ENCODE measurements around the gene STAM.

The STAM gene

GRCh38 chr10:17736223-17736622, 92.3 kb downstream of the STAM start:
- no peak for TF ChIP-seq POLR2A (IDR thresholded peaks at IDR 0.05; ENCODE audit: low read depth, low read length)
- DNase-seq (ENCODE audit: insufficient read length, low spot score) = no peak
- FAIRE-seq = no peak

- FAIRE-seq (peak; percentile 6), DNase-seq (ENCODE audit: insufficient read length, low spot score) (no peak)
- TF ChIP-seq POLR2A (IDR thresholded peaks at IDR 0.05; ENCODE audit: low read depth, low read length) = no peak
These were observed 93.3 kb downstream of the STAM start for GRCh38 chr10:17737027-17737965.

- FAIRE-seq (no peak), DNase-seq (ENCODE audit: insufficient read length, low spot score) (no peak)
- TF ChIP-seq POLR2A (IDR thresholded peaks at IDR 0.05; ENCODE audit: low read depth, low read length) = no peak
These were observed 96.7 kb downstream of the STAM start for GRCh38 chr10:17740668-17741067.

GRCh38 chr10:17742918-17743317, 99.0 kb downstream of the STAM start:
- DNase-seq (ENCODE audit: insufficient read length, low spot score) (no peak), FAIRE-seq (peak; percentile 23)
- no peak for TF ChIP-seq POLR2A (IDR thresholded peaks at IDR 0.05; ENCODE audit: low read depth, low read length)

- FAIRE-seq (no peak), DNase-seq (ENCODE audit: insufficient read length, low spot score) (no peak)
- TF ChIP-seq POLR2A (IDR thresholded peaks at IDR 0.05; ENCODE audit: low read depth, low read length) = no peak
These were observed 99.5 kb downstream of the STAM start for GRCh38 chr10:17743437-17743836.

- DNase-seq (ENCODE audit: insufficient read length, low spot score) (no peak), FAIRE-seq (no peak)
- TF ChIP-seq POLR2A (IDR thresholded peaks at IDR 0.05; ENCODE audit: low read depth, low read length) = no peak
These were observed 100.5 kb downstream of the STAM start for GRCh38 chr10:17744341-17744861.

GRCh38 chr10:17747883-17748550, 104.1 kb downstream of the STAM start:
- no peak for TF ChIP-seq POLR2A (IDR thresholded peaks at IDR 0.05; ENCODE audit: low read depth, low read length)
- no peak for FAIRE-seq

GRCh38 chr10:17749890-17750289, 105.9 kb downstream of the STAM start:
- no peak for TF ChIP-seq POLR2A (IDR thresholded peaks at IDR 0.05; ENCODE audit: low read depth, low read length)
- FAIRE-seq = no peak
- no peak for DNase-seq (ENCODE audit: insufficient read length, low spot score)

More at GRCh38 chr10:17747883-17748550, 104.1 kb downstream of the STAM start:
- DNase-seq (ENCODE audit: insufficient read length, low spot score) = no peak

- TF ChIP-seq POLR2A (IDR thresholded peaks at IDR 0.05; ENCODE audit: low read depth, low read length) = no peak
- DNase-seq (ENCODE audit: insufficient read length, low spot score) (no peak), FAIRE-seq (no peak)
These were observed 108.0 kb downstream of the STAM start, which contains the start of gene TMEM236 for GRCh38 chr10:17751781-17752445. TSS of gene TMEM236 (plus strand) at chr10:17752201. CDS start at chr10:17752296, 95 bp downstream.

- peak; percentile 14 for DNase-seq (ENCODE audit: insufficient read length, low spot score)
- TF ChIP-seq POLR2A (IDR thresholded peaks at IDR 0.05; ENCODE audit: low read depth, low read length) = no peak
- peak; percentile 80 for FAIRE-seq
These were observed 112.7 kb downstream of the STAM start for GRCh38 chr10:17756557-17757217.

- no peak for TF ChIP-seq POLR2A (IDR thresholded peaks at IDR 0.05; ENCODE audit: low read depth, low read length)
- peak; percentile 6 for FAIRE-seq
These were observed 114.2 kb downstream of the STAM start for GRCh38 chr10:17758200-17758599.

GRCh38 chr10:17758896-17759295, 114.9 kb downstream of the STAM start:
- DNase-seq (ENCODE audit: insufficient read length, low spot score) (no peak), FAIRE-seq (no peak)
- no peak for TF ChIP-seq POLR2A (IDR thresholded peaks at IDR 0.05; ENCODE audit: low read depth, low read length)

More at GRCh38 chr10:17758200-17758599, 114.2 kb downstream of the STAM start:
- no peak for DNase-seq (ENCODE audit: insufficient read length, low spot score)

- TF ChIP-seq POLR2A (IDR thresholded peaks at IDR 0.05; ENCODE audit: low read depth, low read length) = no peak
- FAIRE-seq = no peak
- no peak for DNase-seq (ENCODE audit: insufficient read length, low spot score)
These were observed 120.2 kb downstream of the STAM start for GRCh38 chr10:17764142-17764541.
